ENCODE results near the gene ZNF48.

- TF ChIP-seq, protein P1, sequence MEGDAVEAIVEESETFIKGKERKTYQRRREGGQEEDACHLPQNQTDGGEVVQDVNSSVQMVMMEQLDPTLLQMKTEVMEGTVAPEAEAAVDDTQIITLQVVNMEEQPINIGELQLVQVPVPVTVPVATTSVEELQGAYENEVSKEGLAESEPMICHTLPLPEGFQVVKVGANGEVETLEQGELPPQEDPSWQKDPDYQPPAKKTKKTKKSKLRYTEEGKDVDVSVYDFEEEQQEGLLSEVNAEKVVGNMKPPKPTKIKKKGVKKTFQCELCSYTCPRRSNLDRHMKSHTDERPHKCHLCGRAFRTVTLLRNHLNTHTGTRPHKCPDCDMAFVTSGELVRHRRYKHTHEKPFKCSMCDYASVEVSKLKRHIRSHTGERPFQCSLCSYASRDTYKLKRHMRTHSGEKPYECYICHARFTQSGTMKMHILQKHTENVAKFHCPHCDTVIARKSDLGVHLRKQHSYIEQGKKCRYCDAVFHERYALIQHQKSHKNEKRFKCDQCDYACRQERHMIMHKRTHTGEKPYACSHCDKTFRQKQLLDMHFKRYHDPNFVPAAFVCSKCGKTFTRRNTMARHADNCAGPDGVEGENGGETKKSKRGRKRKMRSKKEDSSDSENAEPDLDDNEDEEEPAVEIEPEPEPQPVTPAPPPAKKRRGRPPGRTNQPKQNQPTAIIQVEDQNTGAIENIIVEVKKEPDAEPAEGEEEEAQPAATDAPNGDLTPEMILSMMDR (IDR thresholded peaks at IDR 0.05): no peak
- no peak for TF ChIP-seq POLR2A (IDR thresholded peaks at IDR 0.05)
Observed at GRCh38 chr16:30375864-30376263, 19.4 kb upstream of the ZNF48 start.
